Ascending aorta (tissue), 2 donors: ENCODE results near the gene CDR2. TPM values are rescaled to one million over a fixed set of nuclear protein-coding genes. Genes with fewer than 3 reads are reported as not detected.
"Not testable (repeated sequence)": the region's sequence is repeated elsewhere in the genome, so short reads cannot be mapped to it uniquely, and the experiment has no call there.

Experiments used
- DNase-seq, 2 donors: peaks; one replicate each; pipeline ENCODE4 v3.0.0-alpha.2; 2019; ENCODE audit warnings: low spot score in 2 of 2
- H3K27ac ChIP-seq, 2 donors: fragments of 200-600 bp; sonication (generic); one replicate each; pipeline ENCODE4 v1.5.1; 2016 to 2017; ENCODE audit warnings: mild to moderate bottlenecking in 1 of 2
- H3K27me3 ChIP-seq: fragments of 200-600 bp; sonication (generic); one replicate; pipeline ENCODE4 v1.5.1; 2017
- H3K36me3 ChIP-seq, 2 donors: fragments of 200-600 bp; sonication (generic); one replicate each; pipeline ENCODE4 v1.5.1; 2016
- H3K4me1 ChIP-seq, 2 donors: fragments of 200-600 bp; sonication (generic); one replicate each; pipeline ENCODE4 v1.5.1; 2016 to 2017; ENCODE audit warnings: mild to moderate bottlenecking in 1 of 2
- H3K4me3 ChIP-seq, 2 donors: fragments of 200-600 bp; sonication (generic); one replicate each; pipeline ENCODE4 v1.5.1; 2016 to 2017; ENCODE audit warnings: mild to moderate bottlenecking in 1 of 2
- H3K9me3 ChIP-seq, 2 donors: fragments of 200-600 bp; sonication (generic); one replicate each; pipeline ENCODE4 v1.5.1; 2016
- CTCF ChIP-seq, 3 experiments: fragments of 200-600 bp in 2 of 3; fragments of 450-650 bp in 1 of 3; sonication (generic) in 2 of 3; IDR thresholded peaks; one replicate each; pipeline ENCODE4 v1.5.1; 2016 to 2019; ENCODE audit warnings: antibody characterized with exemption in 3 of 3, mild to moderate bottlenecking in 1 of 3, moderate library complexity in 1 of 3
- intact Hi-C: fragments of 100-400 bp; cut with DNase I; formaldehyde crosslinking; loops from one replicate; pipeline ENCODE4 v1.15.1; 2023
- total RNA-seq: library from RNA; depleted of rRNA; stranded (reverse); fragments of >200 nt; gene quantifications from one replicate; pipeline ENCODE4 v1.1.0, GENCODE V29; 2016

The CDR2 gene
- total RNA-seq, 1 donor from 2014 or later, result 36.3 TPM

- intact Hi-C loops, result no loop called here
- no peak overlapping the region for H3K27ac ChIP-seq
- peaks cover 52 to 83% of the 10 kb centered on the region in 2 donors for H3K36me3 ChIP-seq
- TF ChIP-seq CTCF (IDR thresholded peaks at IDR 0.05), result no peak
- no peak overlapping the region for H3K4me3 ChIP-seq
- H3K27me3 ChIP-seq, result no peaks in the 10 kb centered on the region
- H3K9me3 ChIP-seq, result no peaks in the 10 kb centered on the region
- no peaks in the 10 kb centered on the region for H3K4me1 ChIP-seq
- DNase-seq, result no peak
These were observed 66.6 kb downstream of the CDR2 start for GRCh38 chr16:22307838-22308237.

- Histone ChIP-seq H3K27ac (no peak overlapping the region), H3K4me3 (no peak overlapping the region), H3K27me3 (no peaks in the 10 kb centered on the region), H3K36me3 (peaks cover 48 to 79% of the 10 kb centered on the region in 2 donors), H3K9me3 (no peaks in the 10 kb centered on the region), H3K4me1 (no peaks in the 10 kb centered on the region)
- no peak for TF ChIP-seq CTCF (IDR thresholded peaks at IDR 0.05)
- intact Hi-C loops, result no loop called here
- DNase-seq, result no peak
These were observed 67.6 kb downstream of the CDR2 start for GRCh38 chr16:22306788-22307187.

- no peak overlapping the region for H3K4me3 ChIP-seq
- H3K27me3 ChIP-seq, result no peaks in the 10 kb centered on the region
- no peak for DNase-seq
- no peaks in the 10 kb centered on the region for H3K4me1 ChIP-seq
- intact Hi-C loops, result no loop called here
- no peak overlapping the region for H3K27ac ChIP-seq
- TF ChIP-seq CTCF (IDR thresholded peaks at IDR 0.05), result no peak
- peaks cover 36 to 58% of the 10 kb centered on the region in 2 donors for H3K36me3 ChIP-seq
- no peaks in the 10 kb centered on the region for H3K9me3 ChIP-seq
These were observed 70.0 kb downstream of the CDR2 start for GRCh38 chr16:22304411-22304810.

GRCh38 chr16:22302776-22303363 lies 71.5 kb downstream of the CDR2 start:
- no peak overlapping the region for H3K4me3 ChIP-seq
- DNase-seq, result no peak
- intact Hi-C loops, result no loop called here
- TF ChIP-seq CTCF (IDR thresholded peaks at IDR 0.05), result no peak
- no peaks in the 10 kb centered on the region for H3K27me3 ChIP-seq
- peaks cover 3% of the 10 kb centered on the region in 2 donors for H3K4me1 ChIP-seq
- no peak overlapping the region for H3K27ac ChIP-seq
- H3K9me3 ChIP-seq, result no peaks in the 10 kb centered on the region
- H3K36me3 ChIP-seq, result peaks cover 21 to 44% of the 10 kb centered on the region in 2 donors

GRCh38 chr16:22301423-22301822 lies 73.0 kb downstream of the CDR2 start:
- H3K27ac ChIP-seq, H3K27me3 ChIP-seq, H3K9me3 ChIP-seq, DNase-seq, H3K4me3 ChIP-seq, intact Hi-C loops, H3K4me1 ChIP-seq: not testable (repeated sequence)
- peaks cover 8 to 30% of the 10 kb centered on the region in 2 donors for H3K36me3 ChIP-seq

- no peak for DNase-seq
- Histone ChIP-seq H3K4me1 (peaks cover 3% of the 10 kb centered on the region in 2 donors), H3K4me3 (no peak overlapping the region), H3K27me3 (no peaks in the 10 kb centered on the region), H3K27ac (no peak overlapping the region), H3K36me3 (peaks cover 6 to 23% of the 10 kb centered on the region in 2 donors), H3K9me3 (no peaks in the 10 kb centered on the region)
- peak in 2 of 3 experiments; percentile 24 to 39 for TF ChIP-seq CTCF (IDR thresholded peaks at IDR 0.05)
- intact Hi-C loops, result no loop called here
These were observed 73.9 kb downstream of the CDR2 start for GRCh38 chr16:22300427-22301071.
